ENCODE data around the gene PIK3R5.

DNA sequence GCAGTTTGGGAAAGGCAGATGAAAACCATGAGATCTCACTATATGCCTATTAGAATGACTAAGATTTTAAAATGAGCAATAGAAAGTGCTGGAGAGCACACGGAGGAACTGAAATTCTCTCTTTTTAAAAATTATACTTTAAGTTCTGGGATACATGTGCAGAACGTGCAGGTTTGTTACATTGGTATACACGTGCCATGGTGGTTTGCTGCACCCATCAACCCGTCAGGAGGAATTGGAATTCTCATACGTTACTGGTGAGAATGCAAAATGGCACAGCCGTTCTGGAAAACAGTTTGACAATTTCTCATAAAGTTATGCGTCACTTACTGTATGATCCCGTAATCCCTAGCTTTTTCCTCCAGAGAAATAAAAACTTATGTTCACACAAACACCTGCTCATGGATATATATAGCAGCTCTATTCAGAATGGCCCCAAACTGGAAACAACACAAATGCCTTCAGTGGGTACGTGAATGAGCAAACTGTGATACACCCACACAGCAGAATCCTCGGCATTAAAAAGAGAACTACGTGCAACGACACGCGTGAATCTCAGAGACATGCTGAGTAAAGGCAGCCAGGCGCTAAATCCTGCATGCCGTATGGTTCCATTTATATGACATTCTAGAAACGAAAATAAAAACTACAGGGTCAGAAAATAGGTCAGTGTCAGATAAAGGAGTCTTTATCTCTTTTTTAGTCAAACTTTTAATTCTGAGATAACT lies 109.9 kb downstream of the PIK3R5 start:
- TF ChIP-seq, protein P1, sequence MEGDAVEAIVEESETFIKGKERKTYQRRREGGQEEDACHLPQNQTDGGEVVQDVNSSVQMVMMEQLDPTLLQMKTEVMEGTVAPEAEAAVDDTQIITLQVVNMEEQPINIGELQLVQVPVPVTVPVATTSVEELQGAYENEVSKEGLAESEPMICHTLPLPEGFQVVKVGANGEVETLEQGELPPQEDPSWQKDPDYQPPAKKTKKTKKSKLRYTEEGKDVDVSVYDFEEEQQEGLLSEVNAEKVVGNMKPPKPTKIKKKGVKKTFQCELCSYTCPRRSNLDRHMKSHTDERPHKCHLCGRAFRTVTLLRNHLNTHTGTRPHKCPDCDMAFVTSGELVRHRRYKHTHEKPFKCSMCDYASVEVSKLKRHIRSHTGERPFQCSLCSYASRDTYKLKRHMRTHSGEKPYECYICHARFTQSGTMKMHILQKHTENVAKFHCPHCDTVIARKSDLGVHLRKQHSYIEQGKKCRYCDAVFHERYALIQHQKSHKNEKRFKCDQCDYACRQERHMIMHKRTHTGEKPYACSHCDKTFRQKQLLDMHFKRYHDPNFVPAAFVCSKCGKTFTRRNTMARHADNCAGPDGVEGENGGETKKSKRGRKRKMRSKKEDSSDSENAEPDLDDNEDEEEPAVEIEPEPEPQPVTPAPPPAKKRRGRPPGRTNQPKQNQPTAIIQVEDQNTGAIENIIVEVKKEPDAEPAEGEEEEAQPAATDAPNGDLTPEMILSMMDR (IDR thresholded peaks at IDR 0.05), result no peak
- no peak for TF ChIP-seq HOXA7 (CRISPR knock-in tag; IDR thresholded peaks at IDR 0.05)
- TF ChIP-seq, protein P2, sequence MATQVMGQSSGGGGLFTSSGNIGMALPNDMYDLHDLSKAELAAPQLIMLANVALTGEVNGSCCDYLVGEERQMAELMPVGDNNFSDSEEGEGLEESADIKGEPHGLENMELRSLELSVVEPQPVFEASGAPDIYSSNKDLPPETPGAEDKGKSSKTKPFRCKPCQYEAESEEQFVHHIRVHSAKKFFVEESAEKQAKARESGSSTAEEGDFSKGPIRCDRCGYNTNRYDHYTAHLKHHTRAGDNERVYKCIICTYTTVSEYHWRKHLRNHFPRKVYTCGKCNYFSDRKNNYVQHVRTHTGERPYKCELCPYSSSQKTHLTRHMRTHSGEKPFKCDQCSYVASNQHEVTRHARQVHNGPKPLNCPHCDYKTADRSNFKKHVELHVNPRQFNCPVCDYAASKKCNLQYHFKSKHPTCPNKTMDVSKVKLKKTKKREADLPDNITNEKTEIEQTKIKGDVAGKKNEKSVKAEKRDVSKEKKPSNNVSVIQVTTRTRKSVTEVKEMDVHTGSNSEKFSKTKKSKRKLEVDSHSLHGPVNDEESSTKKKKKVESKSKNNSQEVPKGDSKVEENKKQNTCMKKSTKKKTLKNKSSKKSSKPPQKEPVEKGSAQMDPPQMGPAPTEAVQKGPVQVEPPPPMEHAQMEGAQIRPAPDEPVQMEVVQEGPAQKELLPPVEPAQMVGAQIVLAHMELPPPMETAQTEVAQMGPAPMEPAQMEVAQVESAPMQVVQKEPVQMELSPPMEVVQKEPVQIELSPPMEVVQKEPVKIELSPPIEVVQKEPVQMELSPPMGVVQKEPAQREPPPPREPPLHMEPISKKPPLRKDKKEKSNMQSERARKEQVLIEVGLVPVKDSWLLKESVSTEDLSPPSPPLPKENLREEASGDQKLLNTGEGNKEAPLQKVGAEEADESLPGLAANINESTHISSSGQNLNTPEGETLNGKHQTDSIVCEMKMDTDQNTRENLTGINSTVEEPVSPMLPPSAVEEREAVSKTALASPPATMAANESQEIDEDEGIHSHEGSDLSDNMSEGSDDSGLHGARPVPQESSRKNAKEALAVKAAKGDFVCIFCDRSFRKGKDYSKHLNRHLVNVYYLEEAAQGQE (IDR thresholded peaks at IDR 0.05), result no peak
- TF ChIP-seq NFE2L2 (conservative IDR thresholded peaks at IDR 0.05; ENCODE audit: low read length), result no peak
- TF ChIP-seq NR3C1 (IDR thresholded peaks at IDR 0.05), result no peak
- TF ChIP-seq ESRRA (IDR thresholded peaks at IDR 0.05; ENCODE audit: borderline replicate concordance, low read length), result no peak
- no peak for TF ChIP-seq CEBPB (IDR thresholded peaks at IDR 0.05)
- TF ChIP-seq MAFK (IDR thresholded peaks at IDR 0.05; ENCODE audit: partially characterized antibody), result no peak

Data from A549 (cell line).